Hippocampal formation (tissue), 2 donors: ENCODE results near the gene CPNE5.

Source experiments
- DNase-seq, 2 donors: peaks; one replicate each; lab custom pipeline; 2025; lab: John Stamatoyannopoulos, UW

CPNE5 gene

GRCh38 chr6:36857325-36857724 is 18.1 kb upstream of the CPNE5 start:
- DNase-seq: no peak

GRCh38 chr6:36856277-36856676 is 17.0 kb upstream of the CPNE5 start:
- no peak for DNase-seq

- no peak for DNase-seq
Observed at GRCh38 chr6:36855750-36856149, 16.5 kb upstream of the CPNE5 start.

DNA sequence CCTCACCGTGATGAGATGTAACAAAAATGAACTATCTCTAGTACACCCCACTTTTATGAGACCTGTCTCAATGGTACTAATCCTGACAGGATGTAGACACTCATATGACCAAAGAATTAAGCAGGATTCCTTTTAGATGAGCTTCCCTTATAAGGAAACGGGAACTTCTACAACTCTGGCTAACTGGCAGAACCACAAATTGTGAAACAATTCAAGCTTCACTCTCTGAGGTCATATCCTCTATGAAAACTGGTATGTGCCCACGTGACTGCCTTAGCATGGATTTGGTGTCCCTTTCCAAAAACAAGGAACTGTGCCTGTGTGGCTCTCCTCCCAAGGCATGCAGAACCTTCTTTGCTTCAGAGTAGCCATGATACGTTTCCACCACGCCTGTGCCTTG is 14.1 kb upstream of the CPNE5 start:
- DNase-seq: peak in 1 of 2 donors; percentile 12

GRCh38 chr6:36852481-36853147 is 13.4 kb upstream of the CPNE5 start:
- DNase-seq: no peak

- DNase-seq: no peak
Observed at GRCh38 chr6:36851626-36852025, 12.4 kb upstream of the CPNE5 start.

- peak; percentile 51 to 81 for DNase-seq
Observed at GRCh38 chr6:36851149-36851614, 11.9 kb upstream of the CPNE5 start.

- DNase-seq: no peak
Observed at GRCh38 chr6:36850021-36850420, 10.8 kb upstream of the CPNE5 start.

DNA sequence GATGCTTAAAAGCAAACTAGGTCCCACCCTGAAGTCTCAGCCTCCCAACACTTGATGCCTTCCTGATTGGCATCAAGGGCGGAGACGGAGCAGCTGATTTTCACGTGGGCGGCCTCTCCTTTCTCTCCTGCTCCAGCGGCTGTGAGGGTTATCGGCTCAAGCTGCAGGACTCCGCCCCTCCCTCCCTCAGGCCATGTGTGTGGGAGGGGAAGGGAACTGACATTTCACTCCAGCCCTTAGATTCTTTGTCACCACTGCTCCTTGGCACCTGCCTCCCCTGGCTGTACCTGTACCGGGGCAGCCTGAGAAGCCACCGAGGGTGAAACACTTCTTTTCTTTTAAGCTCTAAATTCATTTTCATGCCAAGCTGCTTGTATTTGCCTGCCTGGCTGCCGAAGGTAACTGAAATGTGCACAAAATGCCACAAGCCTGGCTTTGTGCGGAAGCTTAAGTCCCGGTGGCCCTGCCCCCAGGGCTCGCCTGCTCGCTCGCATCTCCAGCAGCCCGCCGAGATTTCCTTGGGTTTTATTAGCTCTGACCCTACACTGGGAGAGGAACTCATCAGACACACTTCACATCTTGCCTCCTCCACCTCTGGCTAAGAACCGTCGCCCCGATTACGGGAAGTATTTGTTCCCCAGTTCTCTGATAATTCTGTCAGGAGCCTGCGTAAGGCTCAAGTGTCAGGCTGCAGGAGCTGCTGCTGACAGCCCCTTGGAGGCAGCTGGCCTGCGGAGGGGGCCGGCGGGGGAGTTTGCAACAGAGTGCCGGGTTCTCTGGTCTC is 9.6 kb upstream of the CPNE5 start:
- no peak for DNase-seq

GRCh38 chr6:36847991-36848390 is 8.7 kb upstream of the CPNE5 start:
- DNase-seq: no peak

DNA sequence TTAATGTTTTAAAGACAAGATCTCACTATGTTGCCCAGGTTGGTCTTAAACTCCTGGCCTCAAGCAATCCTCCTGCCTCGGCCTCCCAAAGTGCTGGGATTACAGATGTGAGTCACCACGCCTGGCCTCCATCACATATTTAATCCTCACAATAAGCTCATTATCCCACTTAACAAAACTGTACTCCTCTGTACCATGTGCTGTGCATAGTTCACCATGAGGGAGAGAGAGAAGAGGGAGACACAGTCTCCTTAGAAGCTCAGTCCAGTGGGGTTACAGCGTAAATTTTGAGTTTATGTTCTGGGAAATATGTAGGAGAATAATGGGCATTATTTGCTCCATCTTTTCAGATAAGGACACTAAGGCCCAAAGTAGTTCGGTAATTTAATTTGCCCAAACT is 7.9 kb upstream of the CPNE5 start:
- DNase-seq: no peak

GRCh38 chr6:36845233-36845632 is 6.0 kb upstream of the CPNE5 start:
- no peak for DNase-seq

DNA sequence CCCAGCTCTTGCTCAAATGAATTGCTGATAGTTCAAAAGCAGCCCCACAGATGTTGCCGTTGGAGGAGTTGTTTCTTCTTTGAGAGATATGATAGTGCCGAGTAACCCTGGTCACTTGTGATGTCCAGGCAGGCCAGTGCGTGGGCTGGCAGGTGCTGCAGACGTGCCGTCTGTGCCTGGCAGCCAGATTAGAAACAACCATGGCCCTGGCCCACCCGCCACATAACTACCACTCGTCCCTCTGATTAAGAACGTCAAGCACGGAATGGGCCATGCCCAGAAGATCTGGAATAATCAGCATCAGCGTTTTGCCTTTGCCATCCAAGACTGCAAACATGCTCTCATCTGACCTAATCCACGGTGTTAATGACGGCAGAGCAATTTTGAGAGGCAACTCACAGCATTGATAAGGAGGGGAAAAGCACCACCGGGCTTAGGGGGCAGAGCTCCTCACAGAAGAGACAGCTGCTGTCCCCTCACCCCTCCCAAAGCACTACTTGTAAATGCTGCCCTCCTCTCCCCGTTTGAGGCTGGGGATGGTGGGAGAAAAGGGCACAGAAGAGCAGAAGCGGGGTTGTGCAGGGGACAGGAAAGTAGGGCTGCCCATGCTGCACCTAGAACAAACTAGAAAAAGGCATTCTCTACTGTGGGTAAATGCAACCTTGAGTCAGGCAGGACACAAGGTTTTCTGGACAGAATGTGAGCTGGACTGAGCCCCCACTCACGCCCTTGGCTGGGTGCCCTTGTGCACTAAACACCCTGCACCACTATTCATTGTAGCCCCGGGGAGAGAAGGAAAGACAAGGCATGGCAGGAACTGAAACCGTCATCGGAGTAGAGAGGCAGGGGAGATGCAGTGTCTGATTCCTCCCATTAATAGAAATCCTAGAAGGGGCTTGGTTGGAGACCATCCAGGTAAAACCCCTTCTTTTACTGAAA is 5.3 kb upstream of the CPNE5 start:
- DNase-seq: no peak

- no peak for DNase-seq
Observed at GRCh38 chr6:36843170-36843569, 3.9 kb upstream of the CPNE5 start.

DNA sequence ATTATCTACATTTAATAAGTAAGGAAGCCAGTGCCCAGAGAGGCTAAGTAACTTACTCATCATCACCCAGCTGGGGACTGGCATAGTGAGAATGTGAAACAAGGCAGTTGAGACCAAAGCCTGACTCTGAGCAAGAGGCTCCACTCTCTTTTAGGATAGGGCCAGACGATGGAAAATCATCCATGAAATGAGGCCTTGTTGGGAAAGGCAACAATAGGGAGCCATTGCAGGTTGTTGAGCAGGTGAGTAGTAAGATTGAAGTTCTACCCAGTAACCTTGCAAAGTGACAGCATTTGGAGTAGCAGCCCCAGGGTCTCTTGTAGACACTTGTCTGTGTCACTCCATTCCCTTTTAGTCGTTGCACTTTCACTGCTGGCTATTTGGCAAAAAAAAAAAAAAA is 2.5 kb upstream of the CPNE5 start:
- DNase-seq: no peak

DNA sequence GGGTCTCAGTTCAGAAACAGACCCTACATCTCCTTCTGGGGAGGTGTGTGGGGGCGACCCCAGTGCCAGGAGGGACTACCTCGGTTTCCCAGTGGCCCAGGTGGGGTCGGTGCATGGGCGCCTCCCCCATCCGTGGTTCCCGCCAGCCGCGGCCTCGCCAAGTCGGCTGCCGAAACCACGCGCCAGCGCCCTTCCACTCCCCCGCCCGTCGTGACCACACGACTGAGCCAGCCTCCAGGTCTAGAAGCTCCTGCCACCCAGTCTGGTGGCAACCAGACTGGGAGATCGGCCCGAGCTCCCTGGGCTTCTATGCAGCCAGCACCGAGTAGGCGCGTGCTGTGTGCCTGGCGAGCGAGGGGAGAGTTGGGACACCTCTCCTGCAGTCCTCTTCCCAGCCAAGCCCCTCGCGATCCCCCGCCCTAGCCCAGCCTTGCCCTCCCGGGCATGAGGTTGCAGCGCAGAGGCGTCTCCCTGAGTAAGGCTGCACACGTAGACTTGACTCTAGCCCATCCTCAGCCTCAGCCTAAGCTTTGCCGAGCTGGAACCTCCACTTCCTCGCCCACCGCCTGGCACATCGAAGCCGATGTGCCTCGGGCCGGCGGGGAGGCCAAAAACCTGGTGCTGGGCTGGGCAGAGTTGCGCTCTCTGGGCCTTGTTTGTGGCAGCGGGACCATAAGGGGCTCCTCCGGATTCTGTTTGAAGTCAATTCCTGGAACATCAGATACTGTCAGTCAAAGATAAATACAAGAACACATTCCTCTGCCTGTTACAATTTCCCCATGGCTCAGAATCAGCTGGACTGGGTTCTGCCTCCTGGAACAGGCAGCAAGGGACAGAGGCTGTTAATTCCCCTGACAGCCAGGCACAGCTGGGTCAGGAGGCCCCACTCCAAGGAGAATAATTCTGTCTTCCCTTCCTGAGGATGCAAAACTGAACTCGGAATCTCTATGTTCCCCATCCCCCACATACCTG is 1.5 kb upstream of the CPNE5 start:
- no peak for DNase-seq

DNA sequence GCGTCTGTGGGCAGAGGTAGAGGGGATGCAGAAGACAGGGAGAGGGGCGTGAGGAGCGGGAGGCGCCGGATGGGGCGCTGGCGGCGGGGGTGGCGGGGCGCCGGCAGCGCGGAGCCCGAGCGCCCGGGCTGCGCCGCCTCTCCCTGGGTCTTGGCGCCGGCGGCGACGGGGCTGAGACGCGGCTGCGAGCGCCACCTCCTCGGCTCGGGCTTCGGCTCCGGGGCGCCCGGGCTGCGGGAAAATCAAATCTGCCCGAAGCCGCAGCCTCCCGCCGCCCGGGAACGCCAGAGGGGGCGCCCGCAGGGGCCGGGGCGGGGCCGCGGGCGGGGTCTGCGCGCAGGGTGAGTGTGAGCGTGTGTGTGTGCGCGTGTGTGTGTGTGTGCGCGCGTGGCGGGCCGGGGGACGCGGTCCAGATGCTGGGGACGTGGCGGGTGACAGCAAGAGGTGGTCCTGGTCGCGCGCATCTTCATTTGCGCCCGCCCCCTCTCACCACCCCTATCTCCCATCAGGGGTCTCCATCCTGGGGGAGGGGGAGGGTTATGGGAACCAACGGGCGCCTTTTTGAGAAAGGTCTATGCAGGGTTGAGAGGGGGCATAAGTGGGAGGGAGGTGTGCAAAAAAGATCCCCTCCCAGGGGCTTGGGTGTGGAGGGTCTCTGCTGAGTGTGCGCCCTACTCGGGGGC is 646 bp upstream of the CPNE5 start:
- no peak for DNase-seq

DNA sequence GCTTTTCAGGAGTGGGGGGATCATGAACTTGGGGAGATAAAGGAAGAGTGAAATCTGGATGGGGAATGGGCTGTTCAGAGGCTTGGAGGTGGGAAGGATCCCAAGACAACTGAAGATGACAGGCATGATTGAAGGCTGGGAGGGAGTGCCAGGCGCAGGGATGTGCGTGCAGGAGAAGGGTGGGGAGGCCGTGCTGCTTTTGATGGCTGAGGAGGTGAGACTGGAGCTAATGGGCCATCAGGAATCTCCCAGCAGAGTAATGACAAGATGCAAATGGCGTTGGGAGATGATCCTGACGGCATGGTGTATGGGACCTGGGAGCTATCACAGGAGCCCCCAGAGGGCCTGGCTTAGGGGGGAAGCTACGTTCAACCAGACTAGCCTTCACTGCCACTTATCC is 1.6 kb downstream of the CPNE5 start:
- DNase-seq: no peak

DNA sequence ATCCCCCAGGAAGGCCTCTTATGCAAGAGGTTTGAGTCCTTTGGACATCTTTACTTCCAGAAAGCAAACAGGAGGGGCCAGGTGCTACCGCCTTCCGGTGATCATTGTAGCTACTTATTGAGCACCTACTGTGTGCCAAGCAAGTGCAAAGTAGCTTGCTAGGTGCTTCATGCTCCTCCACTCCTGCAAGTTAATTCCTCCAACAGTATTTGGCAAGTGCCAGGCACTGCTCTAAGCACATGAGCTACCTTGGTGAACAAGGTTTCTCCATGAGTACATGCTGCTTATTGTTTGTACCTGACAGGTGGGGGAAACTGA is 2.3 kb downstream of the CPNE5 start:
- DNase-seq: no peak

DNA sequence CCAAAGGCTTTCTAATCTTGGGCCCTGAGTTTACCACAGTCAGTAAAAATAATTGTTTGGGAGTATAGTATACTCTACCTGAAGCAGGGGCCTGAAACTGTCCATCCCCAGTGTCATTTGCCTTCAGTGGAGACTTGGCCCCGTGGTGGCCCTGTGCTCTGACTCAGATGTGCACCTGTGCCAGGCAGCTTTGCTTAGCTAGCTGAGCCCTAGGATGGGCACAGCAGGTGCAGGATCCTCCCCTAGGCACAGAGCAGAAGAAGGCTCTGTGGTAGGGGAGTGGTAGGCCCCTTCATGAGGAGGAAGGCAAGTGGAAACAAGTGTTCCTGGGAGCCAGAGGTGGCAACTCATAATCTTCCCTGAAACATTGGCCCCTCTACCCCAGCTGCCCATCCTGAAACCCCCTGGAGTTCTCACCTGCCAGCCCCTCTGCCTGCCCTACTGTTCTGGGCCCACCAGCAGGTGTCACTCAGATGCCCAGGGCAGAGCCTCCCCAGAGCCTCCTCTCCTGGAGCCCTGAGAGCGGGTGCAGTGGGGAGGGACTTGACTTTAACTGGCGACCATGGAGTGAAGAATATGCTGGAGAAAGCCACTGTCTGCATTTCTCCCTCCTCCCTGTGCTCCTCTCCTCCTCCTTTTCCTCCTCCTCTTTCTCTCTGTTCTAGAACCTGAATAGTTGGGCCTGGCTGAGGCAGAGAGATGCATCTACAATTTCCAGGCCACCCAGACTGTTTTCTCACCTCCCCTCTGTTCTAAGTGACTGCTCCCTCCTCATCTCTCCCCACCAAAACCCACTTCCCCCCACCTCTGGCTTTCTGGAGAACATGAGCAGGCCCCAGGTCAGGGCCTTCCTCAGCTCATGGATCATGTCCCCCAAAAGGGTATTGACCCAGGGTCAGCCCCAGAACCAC is 2.9 kb downstream of the CPNE5 start:
- no peak for DNase-seq
